Natural killer cell (primary cell): ENCODE data around the gene PTPRN2. TPM values are rescaled to one million over a fixed set of nuclear protein-coding genes. Genes with fewer than 3 reads are reported as not detected.

ENCODE experiments used
- ATAC-seq, 3 donors: fragments of 150-1000 bp in 2 of 3; fragments of 200-7000 bp in 1 of 3; cut with Tn5 transposase; 1 replicate in 1 of 3; 2 replicates in 2 of 3; pipeline ENCODE4 v1.10.0; 2021; ENCODE audit warnings: mild to moderate bottlenecking in 2 of 3, moderate library complexity in 2 of 3
- DNase-seq, 2 donors: peaks; one replicate each; pipeline versions ENCODE4 v3.0.0 to v3.0.0-alpha.2; 2013 to 2021; ENCODE audit warnings: mixed read lengths in 1 of 2
- H3K27ac ChIP-seq: one replicate; pipeline ENCODE4 v1.5.1; 2013; ENCODE audit warnings: mild to moderate bottlenecking, low read length
- H3K27me3 ChIP-seq: one replicate; pipeline ENCODE4 v1.6.1; 2013; ENCODE audit warnings: low read length; ENCODE audit not compliant: control insufficient read depth, insufficient read depth
- H3K36me3 ChIP-seq: one replicate; pipeline ENCODE4 v1.6.1; 2013; ENCODE audit warnings: low read length; ENCODE audit not compliant: control insufficient read depth, insufficient read depth
- H3K4me1 ChIP-seq: one replicate; pipeline ENCODE4 v1.6.1; 2013; ENCODE audit warnings: low read length; ENCODE audit not compliant: control insufficient read depth, insufficient read depth
- H3K4me3 ChIP-seq: one replicate; pipeline ENCODE4 v1.5.1; 2013; ENCODE audit warnings: low read length
- H3K9me3 ChIP-seq: one replicate; pipeline ENCODE4 v1.6.1; 2013; ENCODE audit warnings: low read length; ENCODE audit not compliant: control insufficient read depth, insufficient read depth
- H3K27ac Mint-ChIP-seq, 2 donors: one replicate each; pipeline ENCODE4 v1.8.0; 2022; ENCODE audit warnings: mild to moderate bottlenecking in 2 of 2, mixed read lengths in 2 of 2, moderate library complexity in 1 of 2
- H3K27me3 Mint-ChIP-seq, 2 donors: one replicate each; pipeline ENCODE4 v1.8.0; 2022; ENCODE audit warnings: low read depth in 2 of 2, mixed read lengths in 2 of 2
- H3K36me3 Mint-ChIP-seq: one replicate; pipeline ENCODE4 v1.8.0; 2022; ENCODE audit warnings: mixed read lengths
- H3K4me1 Mint-ChIP-seq, 2 donors: one replicate each; pipeline ENCODE4 v1.8.0; 2022; ENCODE audit warnings: mixed read lengths in 2 of 2
- H3K4me3 Mint-ChIP-seq: one replicate; pipeline ENCODE4 v1.8.0; 2022; ENCODE audit warnings: mild to moderate bottlenecking, moderate library complexity, mixed read lengths
- H3K9me3 Mint-ChIP-seq, 2 donors: one replicate each; pipeline ENCODE4 v1.8.0; 2022; ENCODE audit warnings: mixed read lengths in 2 of 2
- CTCF ChIP-seq: fragments of 200-600 bp; IDR thresholded peaks from one replicate; pipeline ENCODE4 v1.8.0; 2022; ENCODE audit warnings: antibody characterized with exemption
- WGBS: methylation state at CpG from one replicate; pipeline ENCODE4 v1.1.7; 2013; ENCODE audit warnings: missing lambda C conversion rate; ENCODE audit not compliant: insufficient coverage; 5-methylcytosine and 5-hydroxymethylcytosine counted together
- intact Hi-C: fragments of 100-400 bp; cut with micrococcal nuclease; formaldehyde crosslinking; loops from one replicate; pipeline ENCODE4 v1.14.2; 2022
- total RNA-seq, 4 donors: library from RNA; stranded (reverse); fragments of 120-200 nt in 1 of 4; gene quantifications; one replicate each; pipeline versions ENCODE4 v1.2.3 to v1.2.4, GENCODE V29; 2013 to 2022

Gene PTPRN2
- total RNA-seq, 3 donors from 2014 or later (not counting 1 experiment from before 2014, with no cell fraction given), result 1.3 to 2.5 (median 1.9) TPM

- Histone ChIP-seq H3K4me3 (no peak overlapping the region), H3K27me3 (no peaks in the 10 kb centered on the region), H3K27ac (no peak overlapping the region), H3K9me3 (no peaks in the 10 kb centered on the region), H3K4me1 (no peaks in the 10 kb centered on the region), H3K36me3 (no peaks in the 10 kb centered on the region)
- DNase-seq, result no peak
- H3K36me3 Mint-ChIP-seq, result no peaks in the 10 kb centered on the region
- intact Hi-C loops, result no loop called here
- no peak for TF ChIP-seq CTCF
- H3K4me3 Mint-ChIP-seq, result no peak overlapping the region
- 89% methylated on average over 28 of the region's 28 CpGs for WGBS
- ATAC-seq, result no peak
- H3K4me1 Mint-ChIP-seq, result no peaks in the 10 kb centered on the region
- H3K27me3 Mint-ChIP-seq, result peaks cover 0 to 4% of the 10 kb centered on the region in 2 donors
- peaks cover 16 to 18% of the 10 kb centered on the region in 2 donors for H3K9me3 Mint-ChIP-seq
- H3K27ac Mint-ChIP-seq, result no peak overlapping the region
Observed at GRCh38 chr7:158443014-158443687, 144.5 kb downstream of the PTPRN2 start.

- no peaks in the 10 kb centered on the region for H3K36me3 ChIP-seq
Observed at GRCh38 chr7:158442260-158442659, 145.4 kb downstream of the PTPRN2 start.

GRCh38 chr7:158439035-158439434, 148.6 kb downstream of the PTPRN2 start:
- no peaks in the 10 kb centered on the region for H3K36me3 Mint-ChIP-seq
- Histone ChIP-seq H3K27ac (no peak overlapping the region), H3K36me3 (no peaks in the 10 kb centered on the region), H3K4me1 (no peaks in the 10 kb centered on the region), H3K9me3 (no peaks in the 10 kb centered on the region), H3K4me3 (no peak overlapping the region), H3K27me3 (no peaks in the 10 kb centered on the region)
- H3K4me1 Mint-ChIP-seq, result no peaks in the 10 kb centered on the region
- H3K4me3 Mint-ChIP-seq, result no peak overlapping the region
- WGBS, result 69% methylated on average over 8 of the region's 8 CpGs
- H3K27ac Mint-ChIP-seq, result no peak overlapping the region
- TF ChIP-seq CTCF, result no peak
- peaks cover 20 to 26% of the 10 kb centered on the region in 2 donors for H3K27me3 Mint-ChIP-seq
- ATAC-seq, result no peak
- H3K9me3 Mint-ChIP-seq, result peaks cover 16 to 18% of the 10 kb centered on the region in 2 donors
- intact Hi-C loops, result no loop called here
- no peak for DNase-seq

More at GRCh38 chr7:158442260-158442659, 145.4 kb downstream of the PTPRN2 start:
- H3K27ac ChIP-seq, result no peak overlapping the region
- H3K9me3 ChIP-seq, result no peaks in the 10 kb centered on the region
- H3K4me1 ChIP-seq, result no peaks in the 10 kb centered on the region
- no peak overlapping the region for H3K4me3 ChIP-seq
- ATAC-seq (no peak), DNase-seq (no peak)
- no peaks in the 10 kb centered on the region for H3K27me3 ChIP-seq
- no peak for TF ChIP-seq CTCF
- WGBS, result 52% methylated on average over 4 of the region's 4 CpGs
- intact Hi-C loops, result no loop called here
- peaks cover 16 to 18% of the 10 kb centered on the region in 2 donors for H3K9me3 Mint-ChIP-seq
- no peak overlapping the region for H3K4me3 Mint-ChIP-seq
- peaks cover 4 to 5% of the 10 kb centered on the region in 2 donors for H3K27me3 Mint-ChIP-seq
- no peaks in the 10 kb centered on the region for H3K36me3 Mint-ChIP-seq
- H3K27ac Mint-ChIP-seq, result peak overlapping the region in 1 of 2 donors; percentile 47
- no peaks in the 10 kb centered on the region for H3K4me1 Mint-ChIP-seq
